Rectal smooth muscle tissue (tissue), 1 donor: ENCODE data around the gene ZNF513.
"Not testable (repeated sequence)": the region's sequence is repeated elsewhere in the genome, so short reads cannot be mapped to it uniquely, and the experiment has no call there.

ENCODE experiments used
- H3K27ac ChIP-seq: one replicate; pipeline ENCODE4 v1.7.0; 2013; ENCODE audit warnings: low read depth, low read length, inconsistent platforms
- H3K27me3 ChIP-seq: one replicate; pipeline ENCODE4 v1.7.0; 2013; ENCODE audit warnings: low read length; ENCODE audit not compliant: control insufficient read depth, insufficient read depth
- H3K36me3 ChIP-seq: one replicate; pipeline ENCODE4 v1.7.0; 2013; ENCODE audit warnings: low read length; ENCODE audit not compliant: control insufficient read depth, insufficient read depth
- H3K4me1 ChIP-seq: one replicate; pipeline ENCODE4 v1.7.0; 2013; ENCODE audit warnings: low read length; ENCODE audit not compliant: control insufficient read depth, insufficient read depth
- H3K4me3 ChIP-seq: one replicate; pipeline ENCODE4 v1.7.0; 2013; ENCODE audit warnings: low read length
- H3K9ac ChIP-seq: one replicate; pipeline ENCODE4 v1.7.0; 2013; ENCODE audit warnings: low read length

Gene ZNF513

GRCh38 chr2:27380626-27381545 lies at the start of gene ZNF513:
Gene ZNF513, minus strand, starts transcription at chr2:27380734. Its CDS starts 208 bp downstream, at chr2:27380526.
- Histone ChIP-seq H3K9ac (peak within 1 kb of the TSS; percentile 92), H3K27me3 (no peaks in the 10 kb centered on the region), H3K27ac (peak within 1 kb of the TSS; percentile 95), H3K4me1 (peaks cover 13% of the 10 kb centered on the region), H3K36me3 (peaks cover 39% of the 10 kb centered on the region), H3K4me3 (peak within 1 kb of the TSS; percentile 83)

GRCh38 chr2:27428978-27429541 lies 48.5 kb upstream of the ZNF513 start:
- peak overlapping the region; percentile 97 for H3K4me3 ChIP-seq
- H3K27me3 ChIP-seq = no peaks in the 10 kb centered on the region
- H3K27ac ChIP-seq = peak overlapping the region; percentile 95
- peaks cover 10% of the 10 kb centered on the region for H3K4me1 ChIP-seq
- H3K36me3 ChIP-seq = peaks cover 8% of the 10 kb centered on the region
- H3K9ac ChIP-seq = peak overlapping the region; percentile 99

- Histone ChIP-seq H3K9ac (peak within 1 kb of the TSS; percentile 99), H3K4me3 (peak within 1 kb of the TSS; percentile 97), H3K27ac (peak within 1 kb of the TSS; percentile 95), H3K36me3 (peaks cover 2% of the 10 kb centered on the region), H3K27me3 (no peaks in the 10 kb centered on the region), H3K4me1 (peaks cover 10% of the 10 kb centered on the region)
Observed at GRCh38 chr2:27428213-27428977, 47.9 kb upstream of the ZNF513 start, which contains the start of gene NRBP1. Gene NRBP1, plus strand, starts transcription at chr2:27428631. Its CDS starts 4,643 bp downstream, at chr2:27433274.

- Histone ChIP-seq H3K27me3 (no peaks in the 10 kb centered on the region), H3K4me3 (peak overlapping the region; percentile 88), H3K9ac (peak overlapping the region; percentile 70), H3K36me3 (no peaks in the 10 kb centered on the region), H3K4me1 (peaks cover 10% of the 10 kb centered on the region), H3K27ac (peak overlapping the region; percentile 95)
Observed at GRCh38 chr2:27427863-27428212, 47.3 kb upstream of the ZNF513 start.

GRCh38 chr2:27425039-27425438 lies 44.5 kb upstream of the ZNF513 start:
- H3K36me3 ChIP-seq, H3K27ac ChIP-seq, H3K4me3 ChIP-seq, H3K9ac ChIP-seq, H3K27me3 ChIP-seq, H3K4me1 ChIP-seq: not testable (repeated sequence)

- H3K27ac ChIP-seq = no peak overlapping the region
- no peak overlapping the region for H3K9ac ChIP-seq
- no peaks in the 10 kb centered on the region for H3K36me3 ChIP-seq
- H3K4me3 ChIP-seq = no peak overlapping the region
- H3K4me1 ChIP-seq = peaks cover 2% of the 10 kb centered on the region
- H3K27me3 ChIP-seq = no peaks in the 10 kb centered on the region
Observed at GRCh38 chr2:27422958-27423357, 42.4 kb upstream of the ZNF513 start.

GRCh38 chr2:27421660-27422250 lies 41.2 kb upstream of the ZNF513 start:
- Histone ChIP-seq H3K4me1 (no peaks in the 10 kb centered on the region), H3K27me3 (no peaks in the 10 kb centered on the region), H3K4me3 (no peak overlapping the region), H3K9ac (no peak overlapping the region), H3K36me3 (no peaks in the 10 kb centered on the region), H3K27ac (no peak overlapping the region)

- Histone ChIP-seq H3K36me3 (no peaks in the 10 kb centered on the region), H3K4me3 (no peak overlapping the region), H3K4me1 (no peaks in the 10 kb centered on the region), H3K9ac (no peak overlapping the region), H3K27ac (no peak overlapping the region), H3K27me3 (no peaks in the 10 kb centered on the region)
Observed at GRCh38 chr2:27420996-27421395, 40.5 kb upstream of the ZNF513 start.

GRCh38 chr2:27416151-27416550 lies 35.6 kb upstream of the ZNF513 start:
- no peaks in the 10 kb centered on the region for H3K4me1 ChIP-seq
- no peak overlapping the region for H3K9ac ChIP-seq
- no peaks in the 10 kb centered on the region for H3K27me3 ChIP-seq
- no peaks in the 10 kb centered on the region for H3K36me3 ChIP-seq
- no peak overlapping the region for H3K27ac ChIP-seq
- H3K4me3 ChIP-seq = no peak overlapping the region

- Histone ChIP-seq H3K4me1 (peaks cover 8% of the 10 kb centered on the region), H3K27ac (no peak overlapping the region), H3K9ac (no peak overlapping the region), H3K4me3 (no peak overlapping the region), H3K36me3 (no peaks in the 10 kb centered on the region), H3K27me3 (no peaks in the 10 kb centered on the region)
Observed at GRCh38 chr2:27412419-27413152, 32.1 kb upstream of the ZNF513 start.

- Histone ChIP-seq H3K27me3 (no peaks in the 10 kb centered on the region), H3K27ac (peak within 1 kb of the TSS; percentile 79), H3K4me1 (peaks cover 9% of the 10 kb centered on the region), H3K4me3 (peak within 1 kb of the TSS; percentile 93), H3K9ac (peak within 1 kb of the TSS; percentile 68), H3K36me3 (no peaks in the 10 kb centered on the region)
Observed at GRCh38 chr2:27409321-27410073, 29.0 kb upstream of the ZNF513 start, which contains the start of gene PPM1G. Gene PPM1G, minus strand, starts transcription at chr2:27409591. Its CDS starts 169 bp downstream, at chr2:27409422.
